RWPE2 (cell line): ENCODE results near the gene IMP4.

Source experiments
- ATAC-seq: fragments of 200-7000 bp; cut with Tn5 transposase; 3 replicates; pipeline ENCODE4 v1.9.1; 2021; ENCODE audit warnings: low read depth
- DNase-seq: peaks from one replicate; pipeline ENCODE4 v3.0.0-alpha.2; 2020; ENCODE audit warnings: low spot score
- H3K27ac ChIP-seq: fragments of 450-650 bp; 2 replicates; pipeline ENCODE4 v1.5.1; 2017; ENCODE audit warnings: mild to moderate bottlenecking; ENCODE audit not compliant: poor library complexity, severe bottlenecking
- H3K27me3 ChIP-seq: fragments of 250-450 bp; sonication (Bioruptor Pico); 2 replicates; pipeline ENCODE4 v1.5.1; 2021; ENCODE audit warnings: mild to moderate bottlenecking, moderate library complexity; ENCODE audit not compliant: insufficient read depth, poor library complexity, severe bottlenecking
- H3K36me3 ChIP-seq: fragments of 250-450 bp; sonication (Bioruptor Pico); 2 replicates; pipeline ENCODE4 v1.5.1; 2020; ENCODE audit warnings: low read depth, mild to moderate bottlenecking, moderate library complexity
- H3K4me1 ChIP-seq: fragments of 250-450 bp; sonication (Bioruptor Pico); 2 replicates; pipeline ENCODE4 v1.5.1; 2021; ENCODE audit warnings: mild to moderate bottlenecking, moderate library complexity; ENCODE audit not compliant: insufficient read depth, poor library complexity, severe bottlenecking
- H3K4me3 ChIP-seq: fragments of 250-450 bp; sonication (Bioruptor Pico); 2 replicates; pipeline ENCODE4 v1.5.1; 2021; ENCODE audit warnings: mild to moderate bottlenecking, moderate library complexity; ENCODE audit not compliant: severe bottlenecking
- H3K9me3 ChIP-seq: fragments of 250-450 bp; sonication (Bioruptor Pico); 2 replicates; pipeline ENCODE4 v1.5.1; 2021; ENCODE audit warnings: mild to moderate bottlenecking, moderate library complexity; ENCODE audit not compliant: severe bottlenecking
- TF ChIP-seq, protein P1 (sequence below): fragments of 450-650 bp; IDR thresholded peaks from one replicate; pipeline ENCODE4 v1.5.1; 2017; ENCODE audit warnings: mild to moderate bottlenecking, moderate library complexity; ENCODE audit not compliant: poor library complexity, severe bottlenecking

IMP4 gene

DNA sequence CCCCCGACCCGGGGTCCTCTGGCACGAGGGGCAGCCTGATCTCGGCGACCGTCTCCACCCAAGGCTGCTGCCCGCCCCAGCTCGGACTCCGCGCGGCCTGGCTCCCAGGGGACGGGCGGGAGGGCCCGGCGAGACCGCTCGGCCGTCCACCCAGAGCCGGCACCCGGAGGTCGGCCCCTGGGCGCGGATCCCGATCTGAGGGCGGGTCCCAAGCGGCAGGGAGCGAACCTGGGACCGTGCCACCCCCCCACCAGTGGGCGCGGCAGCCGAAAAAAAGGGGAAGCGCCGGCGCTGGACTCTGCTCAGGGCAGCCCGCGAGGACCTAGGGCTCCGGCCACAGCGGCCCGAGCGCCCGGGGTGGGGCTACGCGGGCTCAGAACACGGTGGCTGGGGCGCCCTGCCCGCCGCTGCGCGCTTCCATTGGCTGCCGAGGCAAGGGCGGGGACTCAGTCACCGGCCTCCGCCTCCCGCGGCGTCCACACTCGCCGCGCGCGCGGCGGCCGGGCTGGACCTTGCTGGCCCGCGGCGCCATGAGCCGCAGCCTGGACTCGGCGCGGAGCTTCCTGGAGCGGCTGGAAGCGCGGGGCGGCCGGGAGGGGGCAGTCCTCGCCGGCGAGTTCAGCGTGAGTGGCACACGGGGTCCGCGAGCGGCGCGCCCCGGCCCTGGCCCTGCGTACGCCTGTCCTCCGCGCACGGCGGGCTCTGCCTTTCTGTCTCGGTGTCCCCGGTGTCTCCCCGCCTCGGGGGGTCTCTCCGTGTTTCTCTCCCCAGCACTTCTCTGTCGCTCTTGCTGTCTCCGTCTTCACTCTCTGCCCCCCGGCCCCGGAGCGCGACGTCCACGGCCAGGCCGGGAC lies 13.1 kb downstream of the IMP4 start, which contains the start of gene PTPN18:
PTPN18 (plus strand) TSS at position 479 of the 854 bp plus-strand sequence; CDS start at position 531, 52 bp downstream.
- TF ChIP-seq, protein P1, sequence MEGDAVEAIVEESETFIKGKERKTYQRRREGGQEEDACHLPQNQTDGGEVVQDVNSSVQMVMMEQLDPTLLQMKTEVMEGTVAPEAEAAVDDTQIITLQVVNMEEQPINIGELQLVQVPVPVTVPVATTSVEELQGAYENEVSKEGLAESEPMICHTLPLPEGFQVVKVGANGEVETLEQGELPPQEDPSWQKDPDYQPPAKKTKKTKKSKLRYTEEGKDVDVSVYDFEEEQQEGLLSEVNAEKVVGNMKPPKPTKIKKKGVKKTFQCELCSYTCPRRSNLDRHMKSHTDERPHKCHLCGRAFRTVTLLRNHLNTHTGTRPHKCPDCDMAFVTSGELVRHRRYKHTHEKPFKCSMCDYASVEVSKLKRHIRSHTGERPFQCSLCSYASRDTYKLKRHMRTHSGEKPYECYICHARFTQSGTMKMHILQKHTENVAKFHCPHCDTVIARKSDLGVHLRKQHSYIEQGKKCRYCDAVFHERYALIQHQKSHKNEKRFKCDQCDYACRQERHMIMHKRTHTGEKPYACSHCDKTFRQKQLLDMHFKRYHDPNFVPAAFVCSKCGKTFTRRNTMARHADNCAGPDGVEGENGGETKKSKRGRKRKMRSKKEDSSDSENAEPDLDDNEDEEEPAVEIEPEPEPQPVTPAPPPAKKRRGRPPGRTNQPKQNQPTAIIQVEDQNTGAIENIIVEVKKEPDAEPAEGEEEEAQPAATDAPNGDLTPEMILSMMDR, result peak; percentile 49
- H3K9me3 ChIP-seq, result no peaks in the 10 kb centered on the region
- H3K4me3 ChIP-seq, result peak within 1 kb of the TSS; percentile 48
- H3K36me3 ChIP-seq, result no peaks in the 10 kb centered on the region
- peaks cover 5% of the 10 kb centered on the region for H3K4me1 ChIP-seq
- no peak within 1 kb of the TSS for H3K27ac ChIP-seq
- peak; percentile 96 for ATAC-seq
- DNase-seq, result no peak
- H3K27me3 ChIP-seq, result no peaks in the 10 kb centered on the region

DNA sequence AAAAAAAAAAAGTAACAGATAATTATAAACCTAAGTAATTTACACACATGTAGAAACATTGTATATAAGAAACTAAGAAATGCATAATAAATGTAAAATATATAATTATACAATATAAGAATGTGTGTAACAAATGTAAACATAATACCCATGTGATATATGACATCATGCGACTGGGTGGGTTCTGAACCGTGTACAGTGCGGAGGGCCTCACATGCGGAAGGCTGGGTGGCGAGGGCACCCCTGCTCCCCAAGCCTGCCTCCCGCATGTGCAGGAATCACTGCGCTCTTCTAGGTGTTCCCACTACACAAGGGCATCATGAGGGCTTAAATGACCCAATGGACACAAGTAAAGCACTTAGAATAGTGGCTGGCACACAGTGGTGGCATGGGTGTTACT lies 15.2 kb downstream of the IMP4 start:
- Histone ChIP-seq H3K9me3 (no peaks in the 10 kb centered on the region), H3K27ac (no peak overlapping the region), H3K36me3 (no peaks in the 10 kb centered on the region), H3K4me3 (no peak overlapping the region), H3K4me1 (peaks cover 5% of the 10 kb centered on the region), H3K27me3 (no peaks in the 10 kb centered on the region)
- DNase-seq (no peak), ATAC-seq (no peak)
- TF ChIP-seq, protein P1, result no peak

DNA sequence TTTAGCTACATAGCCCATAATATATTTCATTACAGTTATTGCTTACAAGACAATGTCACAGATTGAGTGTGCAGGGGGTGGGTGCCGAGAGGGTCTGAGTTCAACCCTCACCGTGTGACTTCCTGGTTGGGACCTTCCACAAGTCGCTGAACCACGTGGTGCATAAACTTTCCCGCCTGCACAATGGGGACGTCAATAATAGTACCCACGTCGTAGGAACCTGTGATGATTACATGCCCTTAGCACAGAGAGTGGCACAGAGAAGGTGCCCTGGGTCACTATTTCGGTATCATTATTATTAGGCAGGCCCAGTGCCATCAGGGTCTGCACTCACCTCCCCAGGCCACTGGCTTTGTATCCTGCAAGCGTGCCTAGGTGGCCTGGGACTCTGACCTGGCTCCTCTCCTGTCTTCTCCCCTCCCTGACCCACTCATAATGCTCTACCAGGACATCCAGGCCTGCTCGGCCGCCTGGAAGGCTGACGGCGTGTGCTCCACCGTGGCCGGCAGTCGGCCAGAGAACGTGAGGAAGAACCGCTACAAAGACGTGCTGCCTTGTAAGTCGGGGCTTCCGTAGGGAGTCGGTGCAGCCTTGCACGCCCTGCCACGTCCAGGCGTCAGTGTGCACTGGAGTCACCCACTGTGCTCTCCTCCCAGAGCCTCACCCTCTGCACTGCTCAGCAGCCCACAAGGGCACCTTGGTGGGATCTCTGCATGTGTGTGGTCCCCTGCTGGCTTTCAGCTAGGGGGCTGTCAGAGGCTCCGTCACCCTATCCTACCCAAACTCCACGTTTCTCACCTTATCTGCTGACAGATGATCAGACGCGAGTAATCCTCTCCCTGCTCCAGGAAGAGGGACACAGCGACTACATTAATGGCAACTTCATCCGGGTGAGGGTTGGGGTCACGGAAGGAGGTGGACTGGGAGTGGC lies 16.0 kb downstream of the IMP4 start:
- Histone ChIP-seq H3K36me3 (no peaks in the 10 kb centered on the region), H3K27me3 (no peaks in the 10 kb centered on the region), H3K4me3 (no peak overlapping the region), H3K27ac (no peak overlapping the region), H3K9me3 (no peaks in the 10 kb centered on the region), H3K4me1 (peaks cover 5% of the 10 kb centered on the region)
- DNase-seq, result no peak
- ATAC-seq, result no peak
- TF ChIP-seq, protein P1, result no peak

DNA sequence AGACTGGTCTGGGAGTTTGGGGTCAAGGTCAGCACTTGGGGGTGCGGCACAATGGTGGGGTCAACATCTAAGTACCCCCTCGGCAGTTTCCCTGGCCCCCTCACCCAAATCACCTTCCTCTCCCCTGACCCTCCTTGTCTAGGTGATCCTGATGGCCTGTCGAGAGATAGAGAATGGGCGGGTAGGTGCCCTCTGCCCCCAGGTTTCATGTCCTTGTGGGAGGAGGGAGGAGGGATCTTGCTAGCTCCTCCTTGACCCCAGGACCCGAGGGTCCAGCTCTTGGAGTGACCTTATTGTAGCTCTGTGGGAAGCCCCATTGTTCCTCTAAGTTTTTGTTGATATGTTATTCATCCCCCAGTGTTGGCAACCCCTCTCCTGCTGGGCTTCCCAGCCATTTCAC lies 16.8 kb downstream of the IMP4 start:
- no peak overlapping the region for H3K27ac ChIP-seq
- ATAC-seq (no peak), DNase-seq (no peak)
- peaks cover 5% of the 10 kb centered on the region for H3K4me1 ChIP-seq
- no peaks in the 10 kb centered on the region for H3K36me3 ChIP-seq
- no peak overlapping the region for H3K4me3 ChIP-seq
- TF ChIP-seq, protein P1, result no peak
- no peaks in the 10 kb centered on the region for H3K9me3 ChIP-seq
- no peaks in the 10 kb centered on the region for H3K27me3 ChIP-seq
